ENCODE results near the gene MED13L. TPM values are rescaled to one million over a fixed set of nuclear protein-coding genes. Genes with fewer than 3 reads are reported as not detected.
A peak's percentile ranks its signal among the peaks of the same experiment; 100 is the strongest.

Gene MED13L
- total RNA-seq, 1 donor from 2014 or later: 97.7 TPM

- no peak for DNase-seq (ENCODE audit: extremely low spot score, unreplicated experiment)
- Mint-ChIP-seq H3K4me3 (no peak overlapping the region), H3K27me3 (peaks cover 28% of the 10 kb centered on the region), H3K9me3 (no peaks in the 10 kb centered on the region), H3K4me1 (ENCODE audit: unreplicated experiment) (peaks cover 36% of the 10 kb centered on the region), H3K27ac (no peak overlapping the region), H3K36me3 (no peaks in the 10 kb centered on the region)
- TF ChIP-seq CTCF (conservative IDR thresholded peaks at IDR 0.05): no peak
Measured at GRCh38 chr12:116317139-116317538, 39.6 kb upstream of the MED13L start.

- H3K4me1 Mint-ChIP-seq (ENCODE audit: unreplicated experiment): peaks cover 27% of the 10 kb centered on the region
- H3K9me3 Mint-ChIP-seq: no peaks in the 10 kb centered on the region
- H3K27me3 Mint-ChIP-seq: peaks cover 23% of the 10 kb centered on the region
- DNase-seq (ENCODE audit: extremely low spot score, unreplicated experiment): no peak
- no peak overlapping the region for H3K27ac Mint-ChIP-seq
- H3K36me3 Mint-ChIP-seq: no peaks in the 10 kb centered on the region
- H3K4me3 Mint-ChIP-seq: no peak overlapping the region
- TF ChIP-seq CTCF (conservative IDR thresholded peaks at IDR 0.05): no peak
Measured at GRCh38 chr12:116314477-116314876, 37.0 kb upstream of the MED13L start.

- Mint-ChIP-seq H3K36me3 (no peaks in the 10 kb centered on the region), H3K9me3 (no peaks in the 10 kb centered on the region), H3K4me3 (peak overlapping the region; percentile 15), H3K27ac (no peak overlapping the region), H3K4me1 (ENCODE audit: unreplicated experiment) (peaks cover 17% of the 10 kb centered on the region), H3K27me3 (peaks cover 23% of the 10 kb centered on the region)
- no peak for DNase-seq (ENCODE audit: extremely low spot score, unreplicated experiment)
- no peak for TF ChIP-seq CTCF (conservative IDR thresholded peaks at IDR 0.05)
Measured at GRCh38 chr12:116313194-116313927, 35.9 kb upstream of the MED13L start.

- peaks cover 13% of the 10 kb centered on the region for H3K27me3 Mint-ChIP-seq
- H3K4me3 Mint-ChIP-seq: no peak overlapping the region
- peaks cover 15% of the 10 kb centered on the region for H3K4me1 Mint-ChIP-seq (ENCODE audit: unreplicated experiment)
- H3K36me3 Mint-ChIP-seq: no peaks in the 10 kb centered on the region
- H3K27ac Mint-ChIP-seq: no peak overlapping the region
- DNase-seq (ENCODE audit: extremely low spot score, unreplicated experiment): no peak
- no peak for TF ChIP-seq CTCF (conservative IDR thresholded peaks at IDR 0.05)
- H3K9me3 Mint-ChIP-seq: no peaks in the 10 kb centered on the region
Measured at GRCh38 chr12:116310082-116310481, 32.6 kb upstream of the MED13L start.

GRCh38 chr12:116309343-116309742 lies 31.9 kb upstream of the MED13L start:
- H3K27ac Mint-ChIP-seq: no peak overlapping the region
- no peak for DNase-seq (ENCODE audit: extremely low spot score, unreplicated experiment)
- no peaks in the 10 kb centered on the region for H3K36me3 Mint-ChIP-seq
- H3K4me1 Mint-ChIP-seq (ENCODE audit: unreplicated experiment): peaks cover 15% of the 10 kb centered on the region
- no peaks in the 10 kb centered on the region for H3K9me3 Mint-ChIP-seq
- H3K4me3 Mint-ChIP-seq: no peak overlapping the region
- H3K27me3 Mint-ChIP-seq: peaks cover 12% of the 10 kb centered on the region
- no peak for TF ChIP-seq CTCF (conservative IDR thresholded peaks at IDR 0.05)

Measured in type B pancreatic cell (in vitro differentiated cells).